ENCODE measurements around the gene GCNT1. TPM values are rescaled to one million over a fixed set of nuclear protein-coding genes. Genes with fewer than 3 reads are reported as not detected.

GCNT1 gene
- total and polyA plus RNA-seq, 2 of the 13 experiments (the other 11 are each of a cell fraction or from before 2014, with no cell fraction given): 0.55 to 1.7 TPM

DNA sequence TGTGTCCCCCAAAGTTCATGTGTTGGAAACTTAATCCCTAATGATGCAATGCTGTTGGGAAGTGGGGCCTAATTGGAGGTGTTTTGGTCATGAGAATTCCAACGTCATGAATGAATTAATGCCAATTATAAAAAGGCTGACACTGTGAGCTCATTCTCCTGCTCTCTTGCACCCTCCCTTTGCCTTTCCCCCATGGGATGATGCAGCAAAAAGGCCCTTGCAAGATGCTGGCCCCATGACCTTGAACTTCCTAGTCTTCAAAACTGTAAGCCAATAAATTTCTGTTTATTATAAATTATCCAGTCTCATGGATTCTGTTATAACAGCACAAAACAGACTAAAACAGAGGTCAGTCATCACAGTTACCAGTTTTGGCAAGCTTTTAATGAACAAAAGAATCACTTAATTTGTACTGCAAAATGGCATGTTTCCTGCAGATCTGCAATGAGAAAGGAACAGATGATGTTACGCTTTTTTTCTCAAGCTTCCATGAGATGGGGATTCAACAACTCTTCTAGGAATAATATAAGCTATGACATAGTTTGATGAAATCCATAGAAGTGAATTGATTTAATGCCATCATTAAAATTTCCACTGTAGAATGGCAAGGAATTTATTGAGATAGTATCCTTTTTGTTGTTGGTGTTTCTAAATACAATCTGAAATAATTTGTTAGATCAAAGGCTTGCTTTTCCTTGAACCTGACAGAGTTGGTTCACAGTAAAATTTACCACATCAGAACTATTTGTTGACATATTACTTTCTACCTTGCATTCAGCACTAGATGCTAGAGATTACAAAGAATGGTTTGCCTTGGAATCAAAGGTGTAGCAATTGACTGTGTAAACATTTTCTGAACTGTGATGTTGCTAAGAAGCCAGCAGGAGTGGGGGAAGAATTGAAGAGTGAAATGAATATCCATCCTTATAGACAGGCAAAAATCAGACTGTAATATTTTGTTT is 35.5 kb upstream of the GCNT1 start (continued):
- no peak for TF ChIP-seq SMARCE1 (IDR thresholded peaks at IDR 0.05; ENCODE audit: borderline replicate concordance)
- TF ChIP-seq, protein P1, sequence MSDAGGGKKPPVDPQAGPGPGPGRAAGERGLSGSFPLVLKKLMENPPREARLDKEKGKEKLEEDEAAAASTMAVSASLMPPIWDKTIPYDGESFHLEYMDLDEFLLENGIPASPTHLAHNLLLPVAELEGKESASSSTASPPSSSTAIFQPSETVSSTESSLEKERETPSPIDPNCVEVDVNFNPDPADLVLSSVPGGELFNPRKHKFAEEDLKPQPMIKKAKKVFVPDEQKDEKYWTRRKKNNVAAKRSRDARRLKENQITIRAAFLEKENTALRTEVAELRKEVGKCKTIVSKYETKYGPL (CRISPR knock-in tag; IDR thresholded peaks at IDR 0.05): no peak
- TF ChIP-seq JUN (CRISPR knock-in tag; IDR thresholded peaks at IDR 0.05): no peak
- no peak for TF ChIP-seq MEF2D (CRISPR knock-in tag; IDR thresholded peaks at IDR 0.05)
- peak; percentile 55; the same call in 1 of the 2 replicates for TF ChIP-seq NFE2 (CRISPR knock-in tag; IDR thresholded peaks at IDR 0.05)
- TF ChIP-seq POLR2A (IDR thresholded peaks at IDR 0.05; ENCODE audit: insufficient read depth in 1 of 2, low read depth in 2 of 2, low read length in 2 of 2): no peak
- no peak for TF ChIP-seq MAF1 (CRISPR knock-in tag; IDR thresholded peaks at IDR 0.05; ENCODE audit: borderline replicate concordance)
- TF ChIP-seq ZIK1 (CRISPR knock-in tag; IDR thresholded peaks at IDR 0.05; ENCODE audit: borderline replicate concordance, low read depth): no peak
- TF ChIP-seq, protein P2, sequence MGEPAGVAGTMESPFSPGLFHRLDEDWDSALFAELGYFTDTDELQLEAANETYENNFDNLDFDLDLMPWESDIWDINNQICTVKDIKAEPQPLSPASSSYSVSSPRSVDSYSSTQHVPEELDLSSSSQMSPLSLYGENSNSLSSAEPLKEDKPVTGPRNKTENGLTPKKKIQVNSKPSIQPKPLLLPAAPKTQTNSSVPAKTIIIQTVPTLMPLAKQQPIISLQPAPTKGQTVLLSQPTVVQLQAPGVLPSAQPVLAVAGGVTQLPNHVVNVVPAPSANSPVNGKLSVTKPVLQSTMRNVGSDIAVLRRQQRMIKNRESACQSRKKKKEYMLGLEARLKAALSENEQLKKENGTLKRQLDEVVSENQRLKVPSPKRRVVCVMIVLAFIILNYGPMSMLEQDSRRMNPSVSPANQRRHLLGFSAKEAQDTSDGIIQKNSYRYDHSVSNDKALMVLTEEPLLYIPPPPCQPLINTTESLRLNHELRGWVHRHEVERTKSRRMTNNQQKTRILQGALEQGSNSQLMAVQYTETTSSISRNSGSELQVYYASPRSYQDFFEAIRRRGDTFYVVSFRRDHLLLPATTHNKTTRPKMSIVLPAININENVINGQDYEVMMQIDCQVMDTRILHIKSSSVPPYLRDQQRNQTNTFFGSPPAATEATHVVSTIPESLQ (CRISPR knock-in tag; conservative IDR thresholded peaks at IDR 0.05): no peak
- 0 out of 2 replicates have a peak, but pooled peaks have one; percentile 30 for TF ChIP-seq STAT5B (CRISPR knock-in tag; IDR thresholded peaks at IDR 0.05)
- TF ChIP-seq SMAD9 (CRISPR knock-in tag; IDR thresholded peaks at IDR 0.05): no peak
- TF ChIP-seq ARNT2 (CRISPR knock-in tag; IDR thresholded peaks at IDR 0.05; ENCODE audit: low read depth): no peak
- no peak for TF ChIP-seq ZKSCAN1 (IDR thresholded peaks at IDR 0.05; ENCODE audit: low read length)
- TF ChIP-seq, protein P3, sequence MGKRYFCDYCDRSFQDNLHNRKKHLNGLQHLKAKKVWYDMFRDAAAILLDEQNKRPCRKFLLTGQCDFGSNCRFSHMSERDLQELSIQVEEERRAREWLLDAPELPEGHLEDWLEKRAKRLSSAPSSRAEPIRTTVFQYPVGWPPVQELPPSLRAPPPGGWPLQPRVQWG (CRISPR knock-in tag; IDR thresholded peaks at IDR 0.05; ENCODE audit: borderline replicate concordance, low read depth): no peak
- peak; percentile 90 for TF ChIP-seq CREM (IDR thresholded peaks at IDR 0.05)
- no peak for TF ChIP-seq CREM (CRISPR knock-in tag; IDR thresholded peaks at IDR 0.05)
- no peak for TF ChIP-seq ZNF263 (CRISPR knock-in tag; IDR thresholded peaks at IDR 0.05)
- TF ChIP-seq, protein P4, sequence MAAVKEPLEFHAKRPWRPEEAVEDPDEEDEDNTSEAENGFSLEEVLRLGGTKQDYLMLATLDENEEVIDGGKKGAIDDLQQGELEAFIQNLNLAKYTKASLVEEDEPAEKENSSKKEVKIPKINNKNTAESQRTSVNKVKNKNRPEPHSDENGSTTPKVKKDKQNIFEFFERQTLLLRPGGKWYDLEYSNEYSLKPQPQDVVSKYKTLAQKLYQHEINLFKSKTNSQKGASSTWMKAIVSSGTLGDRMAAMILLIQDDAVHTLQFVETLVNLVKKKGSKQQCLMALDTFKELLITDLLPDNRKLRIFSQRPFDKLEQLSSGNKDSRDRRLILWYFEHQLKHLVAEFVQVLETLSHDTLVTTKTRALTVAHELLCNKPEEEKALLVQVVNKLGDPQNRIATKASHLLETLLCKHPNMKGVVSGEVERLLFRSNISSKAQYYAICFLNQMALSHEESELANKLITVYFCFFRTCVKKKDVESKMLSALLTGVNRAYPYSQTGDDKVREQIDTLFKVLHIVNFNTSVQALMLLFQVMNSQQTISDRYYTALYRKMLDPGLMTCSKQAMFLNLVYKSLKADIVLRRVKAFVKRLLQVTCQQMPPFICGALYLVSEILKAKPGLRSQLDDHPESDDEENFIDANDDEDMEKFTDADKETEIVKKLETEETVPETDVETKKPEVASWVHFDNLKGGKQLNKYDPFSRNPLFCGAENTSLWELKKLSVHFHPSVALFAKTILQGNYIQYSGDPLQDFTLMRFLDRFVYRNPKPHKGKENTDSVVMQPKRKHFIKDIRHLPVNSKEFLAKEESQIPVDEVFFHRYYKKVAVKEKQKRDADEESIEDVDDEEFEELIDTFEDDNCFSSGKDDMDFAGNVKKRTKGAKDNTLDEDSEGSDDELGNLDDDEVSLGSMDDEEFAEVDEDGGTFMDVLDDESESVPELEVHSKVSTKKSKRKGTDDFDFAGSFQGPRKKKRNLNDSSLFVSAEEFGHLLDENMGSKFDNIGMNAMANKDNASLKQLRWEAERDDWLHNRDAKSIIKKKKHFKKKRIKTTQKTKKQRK (IDR thresholded peaks at IDR 0.05; ENCODE audit: low read length): no peak
- TF ChIP-seq NCOA2 (CRISPR knock-in tag; IDR thresholded peaks at IDR 0.05): peak; percentile 97
- peak; percentile 80 for TF ChIP-seq ASH2L (IDR thresholded peaks at IDR 0.05; ENCODE audit: insufficient read length, low read depth, low read length)
- TF ChIP-seq, protein P5, sequence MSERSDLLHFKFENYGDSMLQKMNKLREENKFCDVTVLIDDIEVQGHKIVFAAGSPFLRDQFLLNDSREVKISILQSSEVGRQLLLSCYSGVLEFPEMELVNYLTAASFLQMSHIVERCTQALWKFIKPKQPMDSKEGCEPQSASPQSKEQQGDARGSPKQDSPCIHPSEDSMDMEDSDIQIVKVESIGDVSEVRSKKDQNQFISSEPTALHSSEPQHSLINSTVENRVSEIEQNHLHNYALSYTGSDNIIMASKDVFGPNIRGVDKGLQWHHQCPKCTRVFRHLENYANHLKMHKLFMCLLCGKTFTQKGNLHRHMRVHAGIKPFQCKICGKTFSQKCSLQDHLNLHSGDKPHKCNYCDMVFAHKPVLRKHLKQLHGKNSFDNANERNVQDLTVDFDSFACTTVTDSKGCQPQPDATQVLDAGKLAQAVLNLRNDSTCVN (CRISPR knock-in tag; IDR thresholded peaks at IDR 0.05; ENCODE audit: borderline replicate concordance): no peak
- TF ChIP-seq ZNF30 (CRISPR knock-in tag; IDR thresholded peaks at IDR 0.05): no peak
- TF ChIP-seq CC2D1A (CRISPR knock-in tag; IDR thresholded peaks at IDR 0.05): no peak
- TF ChIP-seq ZFP36L2 (CRISPR knock-in tag; IDR thresholded peaks at IDR 0.05): no peak
